Left lung (tissue), 10 donors: ENCODE results near the gene CMTM8. TPM values are rescaled to one million over a fixed set of nuclear protein-coding genes. Genes with fewer than 3 reads are reported as not detected.

ENCODE experiments used
- ATAC-seq: fragments of 200-7000 bp; cut with Tn5 transposase; one replicate; pipeline ENCODE4 v1.9.1; 2020; ENCODE audit warnings: moderate library complexity
- DNase-seq, 4 donors: peaks; one replicate each; pipeline ENCODE4 v3.0.0-alpha.2; 2013 to 2020
- H3K27ac ChIP-seq, 2 donors: fragments of 200-600 bp; sonication (generic) in 1 of 2; one replicate each; pipeline versions ENCODE4 v1.5.0 to v1.8.0; 2020 to 2021
- H3K27me3 ChIP-seq, 2 donors: fragments of 200-600 bp; sonication (generic) in 1 of 2; one replicate each; pipeline versions ENCODE4 v1.5.0 to v1.8.0; 2020 to 2021
- H3K36me3 ChIP-seq, 2 donors: fragments of 200-600 bp; sonication (generic) in 1 of 2; one replicate each; pipeline versions ENCODE4 v1.5.0 to v1.8.0; 2020 to 2021
- H3K4me1 ChIP-seq, 2 donors: fragments of 200-600 bp; one replicate each; pipeline ENCODE4 v1.8.0; 2021
- H3K4me3 ChIP-seq, 2 donors: fragments of 200-600 bp; sonication (generic) in 1 of 2; one replicate each; pipeline versions ENCODE4 v1.5.0 to v1.8.0; 2020 to 2021; ENCODE audit warnings: mild to moderate bottlenecking in 1 of 2
- H3K9me3 ChIP-seq, 2 donors: fragments of 200-600 bp; sonication (generic) in 1 of 2; one replicate each; pipeline versions ENCODE4 v1.5.0 to v1.8.0; 2020 to 2021
- CTCF ChIP-seq, 2 donors: fragments of 200-600 bp; sonication (generic) in 1 of 2; IDR thresholded peaks; one replicate each; pipeline versions ENCODE4 v1.5.0 to v1.8.0; 2021; ENCODE audit warnings: antibody characterized with exemption in 2 of 2
- intact Hi-C, 2 donors: fragments of 100-400 bp; cut with DNase I; formaldehyde crosslinking; loops; one replicate each; pipeline versions ENCODE4 v1.11.2 to v1.14.2; 2022
- polyA plus RNA-seq, 6 donors: library from polyadenylated mRNA; unstranded; fragments of 120-200 nt; gene quantifications; one replicate each; pipeline ENCODE4 v1.2.1, GENCODE V29; 2013; ENCODE audit not compliant: insufficient read length in 6 of 6
- total RNA-seq, 2 donors: library from RNA; stranded (reverse); fragmentation: NEBNext Ultra II Directional; extraction: Animal tissue kit (Norgen Biotek cat#: 25700); gene quantifications; one replicate each; pipeline ENCODE4 v1.2.1, GENCODE V29; 2021
- donor health status: DM: no; HTN: yes; CAD: no.
- donor health status: DM: no; HTN: no; CAD: no.

CMTM8 gene
- total and polyA plus RNA-seq, 8 donors, result 12.0 to 20.0 (median 12.6) TPM

DNA sequence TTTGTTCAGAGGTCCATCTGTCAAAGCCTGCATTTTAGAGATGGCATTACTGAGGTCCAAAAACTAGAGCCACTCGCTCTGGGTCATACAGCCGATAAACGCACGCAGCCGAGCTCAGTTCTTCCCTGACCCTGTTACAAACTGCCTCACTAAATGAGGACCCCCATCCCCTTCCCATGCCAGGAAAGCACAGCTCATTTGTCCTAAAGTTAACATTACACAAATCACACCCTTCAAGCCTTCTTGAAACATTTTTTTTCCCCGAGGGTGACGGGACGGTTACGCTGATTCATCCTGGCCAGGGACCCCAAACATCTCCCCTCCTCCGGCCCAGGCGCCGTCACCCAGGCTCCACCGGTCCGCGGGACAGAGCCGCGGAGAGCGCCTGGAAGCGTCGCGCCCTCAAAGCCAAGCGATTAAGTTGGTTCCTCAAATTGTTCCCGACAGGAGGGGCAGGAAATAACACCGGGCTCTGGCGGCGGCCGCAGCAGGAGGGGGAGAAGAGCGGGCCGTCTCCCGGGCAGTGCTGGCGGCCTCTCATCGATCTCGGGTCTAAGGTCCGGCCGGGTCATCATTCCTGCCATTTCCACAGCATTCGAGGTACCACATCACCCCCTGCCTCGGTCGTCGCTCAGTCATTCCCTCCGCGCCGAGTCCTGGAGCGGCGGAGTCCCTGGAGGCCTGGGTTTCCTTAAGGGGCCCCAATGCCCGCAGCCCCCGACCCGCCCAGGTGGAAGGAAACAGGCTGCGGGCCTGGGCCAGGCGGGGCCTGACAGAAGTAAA lies 619 bp upstream of the CMTM8 start:
- Histone ChIP-seq H3K9me3 (peaks cover 0 to 6% of the 10 kb centered on the region in 2 donors), H3K4me3 (peak overlapping the region; percentile 76 to 78), H3K36me3 (no peaks in the 10 kb centered on the region), H3K27ac (peak overlapping the region; percentile 72 to 79), H3K4me1 (peaks cover 7 to 37% of the 10 kb centered on the region in 2 donors), H3K27me3 (peaks cover 0 to 22% of the 10 kb centered on the region in 2 donors)
- ATAC-seq (peak; percentile 75), DNase-seq (peak; percentile 36 to 87 (median 58))
- intact Hi-C loops, result no loop called here
- TF ChIP-seq CTCF (IDR thresholded peaks at IDR 0.05), result no peak

DNA sequence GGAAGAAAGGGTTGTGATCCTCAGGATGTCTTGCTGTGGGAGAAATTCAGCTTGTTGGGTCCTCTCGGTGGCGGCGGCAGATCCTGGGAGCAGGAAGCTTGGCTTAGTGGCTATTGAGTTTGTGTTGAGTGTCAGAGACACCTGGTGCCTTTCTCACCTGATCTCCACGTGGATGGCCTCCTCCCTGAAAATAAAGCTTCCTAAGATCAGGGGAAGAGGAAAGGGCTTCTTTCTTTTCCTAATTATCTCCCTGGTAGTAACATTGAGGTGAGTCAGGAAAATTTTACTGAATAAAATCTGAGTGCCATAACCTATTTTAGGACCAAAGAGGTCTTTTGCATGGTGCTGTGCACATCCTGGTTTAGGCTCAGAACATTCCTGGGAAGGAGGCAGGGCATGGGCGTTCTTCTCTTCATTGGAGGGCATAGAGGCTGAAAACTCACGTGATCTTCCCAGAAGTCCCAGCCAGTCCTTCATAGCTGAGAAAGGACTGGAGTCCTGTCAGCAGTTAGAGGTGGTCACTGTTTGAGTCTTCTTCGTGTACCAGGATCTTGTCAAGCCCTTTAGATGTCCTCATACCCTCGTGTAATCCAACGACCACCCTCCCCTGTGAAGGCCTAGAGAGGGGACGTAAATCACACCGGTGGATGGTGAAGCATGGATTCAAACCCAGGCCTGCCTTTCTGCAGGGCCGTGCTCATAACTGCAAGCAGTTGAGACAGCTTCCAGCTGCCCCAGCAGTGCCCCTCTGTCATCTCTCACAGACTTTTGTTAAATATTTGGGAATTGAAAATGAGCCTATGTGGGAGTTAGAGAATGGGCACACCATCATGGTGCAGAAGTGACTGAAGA lies 1.1 kb downstream of the CMTM8 start:
- TF ChIP-seq CTCF (IDR thresholded peaks at IDR 0.05), result no peak
- ATAC-seq (peak; percentile 62), DNase-seq (peak in 2 of 4 donors; percentile 6 to 12)
- Histone ChIP-seq H3K4me1 (peaks cover 7 to 37% of the 10 kb centered on the region in 2 donors), H3K36me3 (no peaks in the 10 kb centered on the region), H3K4me3 (peak overlapping the region; percentile 76 to 78), H3K27ac (peak overlapping the region; percentile 72 to 79), H3K9me3 (peaks cover 0 to 6% of the 10 kb centered on the region in 2 donors), H3K27me3 (peaks cover 0 to 22% of the 10 kb centered on the region in 2 donors)
- intact Hi-C loops, result no loop called here

DNA sequence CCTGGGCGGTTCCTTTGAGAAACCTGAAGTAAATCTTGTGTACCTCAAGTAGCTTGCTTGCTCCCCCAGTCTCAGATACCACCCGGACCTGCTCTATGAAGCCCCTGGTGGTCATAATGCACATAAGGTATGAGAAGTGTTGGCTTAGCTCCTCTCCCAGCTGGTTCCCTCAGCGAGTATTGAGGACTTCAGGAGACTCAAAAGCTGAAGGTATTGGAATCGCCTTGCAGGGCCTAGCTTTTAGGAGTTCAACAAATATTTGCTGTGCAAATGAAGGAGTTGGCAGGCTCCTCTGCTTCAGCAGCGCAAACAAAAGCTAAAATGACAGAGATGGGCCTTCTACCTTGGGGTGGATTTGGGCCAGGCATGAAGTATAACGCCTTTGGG lies 1.7 kb downstream of the CMTM8 start:
- intact Hi-C loops, result no loop called here
- DNase-seq (peak in 2 of 4 donors; percentile 23 to 48), ATAC-seq (peak; percentile 4)
- H3K36me3 ChIP-seq, result no peaks in the 10 kb centered on the region
- H3K4me3 ChIP-seq, result peak overlapping the region in 1 of 2 donors; percentile 76
- peaks cover 0 to 6% of the 10 kb centered on the region in 2 donors for H3K9me3 ChIP-seq
- peaks cover 7 to 37% of the 10 kb centered on the region in 2 donors for H3K4me1 ChIP-seq
- peak; percentile 12 to 35 for TF ChIP-seq CTCF (IDR thresholded peaks at IDR 0.05)
- H3K27ac ChIP-seq, result peak overlapping the region; percentile 1 to 43
- peaks cover 0 to 22% of the 10 kb centered on the region in 2 donors for H3K27me3 ChIP-seq

DNA sequence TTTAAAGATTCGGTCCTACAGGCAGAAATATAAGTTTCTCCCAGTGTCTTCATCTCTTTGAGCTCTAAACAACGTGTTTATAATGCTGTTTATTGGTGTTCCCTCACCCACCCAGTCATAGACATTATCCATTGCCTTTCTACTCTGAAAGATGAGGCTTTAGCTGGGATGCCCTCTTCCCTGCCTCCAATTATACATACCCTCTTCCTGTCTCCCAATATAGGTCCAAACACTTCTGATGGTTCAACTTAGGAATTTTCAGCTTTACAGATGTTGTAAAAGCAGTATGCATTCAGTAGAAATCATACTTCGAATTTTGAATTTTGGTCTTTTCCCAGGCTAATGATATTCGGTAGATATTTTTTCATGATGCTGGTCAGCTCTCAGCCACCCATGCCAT lies 2.6 kb downstream of the CMTM8 start:
- Histone ChIP-seq H3K27me3 (peaks cover 0 to 22% of the 10 kb centered on the region in 2 donors), H3K27ac (no peak overlapping the region), H3K4me1 (peaks cover 7 to 37% of the 10 kb centered on the region in 2 donors), H3K9me3 (peaks cover 0 to 5% of the 10 kb centered on the region in 2 donors), H3K36me3 (no peaks in the 10 kb centered on the region), H3K4me3 (no peak overlapping the region)
- intact Hi-C loops, result no loop called here
- ATAC-seq (no peak), DNase-seq (no peak)
- TF ChIP-seq CTCF (IDR thresholded peaks at IDR 0.05), result no peak

DNA sequence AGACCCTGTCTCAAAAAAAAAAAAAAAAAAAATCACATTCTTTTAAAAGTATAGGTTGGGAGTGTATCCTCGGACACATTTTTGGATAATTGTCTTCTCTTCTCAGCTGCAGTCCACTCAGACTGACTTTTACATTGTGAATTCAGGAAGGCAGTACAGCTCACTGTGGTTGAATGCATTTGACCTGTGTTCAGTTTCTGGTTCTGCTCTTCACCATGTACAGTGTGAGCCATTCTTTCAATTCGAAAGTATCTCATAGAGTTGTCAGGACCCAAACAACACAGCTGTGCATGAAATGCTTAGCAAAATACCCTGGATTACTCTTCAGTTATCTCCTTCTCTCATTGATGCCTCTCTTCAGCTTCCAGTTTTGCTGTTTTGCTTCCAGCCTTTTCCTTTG lies 5.0 kb downstream of the CMTM8 start:
- Histone ChIP-seq H3K4me3 (no peak overlapping the region), H3K27ac (no peak overlapping the region), H3K36me3 (no peaks in the 10 kb centered on the region), H3K27me3 (peaks cover 0 to 11% of the 10 kb centered on the region in 2 donors), H3K9me3 (no peaks in the 10 kb centered on the region), H3K4me1 (peaks cover 0 to 21% of the 10 kb centered on the region in 2 donors)
- no peak for DNase-seq
- ATAC-seq, result no peak
- intact Hi-C loops, result no loop called here
- TF ChIP-seq CTCF (IDR thresholded peaks at IDR 0.05), result no peak
